ENCODE measurements around the gene LYRM2. TPM values are rescaled to one million over a fixed set of nuclear protein-coding genes. Genes with fewer than 3 reads are reported as not detected.

LYRM2 gene
- total RNA-seq, 1 experiment from 2014 or later = 26.3 TPM

GRCh38 chr6:89563866-89564265 lies 74.7 kb downstream of the LYRM2 start:
- H3K4me3 ChIP-seq (replicated peaks in 1 of 2; ENCODE audit: low read depth in 1 of 2, low read length in 2 of 2) = no peak overlapping the region
- H3K9me2 ChIP-seq (ENCODE audit: insufficient read depth) = no peaks in the 10 kb centered on the region
- no peaks in the 10 kb centered on the region for H3K9me3 ChIP-seq (ENCODE audit: control insufficient read depth in 1 of 2, insufficient read depth in 1 of 2, low read depth in 1 of 2, low read length in 2 of 2)
- no peaks in the 10 kb centered on the region for H3K4me1 ChIP-seq (ENCODE audit: control insufficient read depth in 1 of 2, insufficient read depth in 2 of 2, low read length in 2 of 2)
- RAD21 ChIA-PET (ENCODE audit: low non-redundant PET in 1 of 2, low total read pairs in 2 of 2, uncharacterized antibody in 2 of 2, unreplicated experiment in 2 of 2) = no interaction called here
- H3K79me2 ChIP-seq (ENCODE audit: insufficient read depth, low read length) = no peaks in the 10 kb centered on the region
- H2AFZ ChIP-seq (ENCODE audit: low read depth, low read length, poor library complexity, severe bottlenecking) = no peak overlapping the region
- DNase-seq (ENCODE audit: low read depth, low spot score) (no peak), ATAC-seq (no peak)
- CTCF ChIA-PET = no interaction called here
- TF ChIP-seq REST (IDR thresholded peaks at IDR 0.05; ENCODE audit: low read depth) (no peak), EZH2phosphoT487 (IDR thresholded peaks at IDR 0.05; ENCODE audit: borderline replicate concordance) (no peak), POLR2AphosphoS5 (IDR thresholded peaks at IDR 0.05; ENCODE audit: low read depth, low read length) (no peak), SRF (IDR thresholded peaks at IDR 0.05; ENCODE audit: low read depth) (no peak), JUND (IDR thresholded peaks at IDR 0.05) (no peak), ZBTB33 (IDR thresholded peaks at IDR 0.05; ENCODE audit: extremely low read depth, insufficient replicate concordance, low read length) (no peak), POLR2A (IDR thresholded peaks at IDR 0.05; ENCODE audit: borderline replicate concordance, extremely low read depth, insufficient read depth, insufficient read length) (no peak), CEBPB (IDR thresholded peaks at IDR 0.05; ENCODE audit: low read depth) (no peak)
- POLR2A ChIA-PET = no interaction called here
- no peak overlapping the region for H3K27ac ChIP-seq (ENCODE audit: low read depth, low read length)
- H3K9ac ChIP-seq (ENCODE audit: low read length) = no peak overlapping the region
- no peaks in the 10 kb centered on the region for H3K36me3 ChIP-seq (ENCODE audit: control insufficient read depth in 1 of 2, insufficient read depth in 2 of 2, low read length in 2 of 2)
- intact Hi-C loops (cut with micrococcal nuclease) = no loop called here
- no peaks in the 10 kb centered on the region for H4K20me1 ChIP-seq (ENCODE audit: insufficient read depth)
- no peak overlapping the region for H3K4me2 ChIP-seq (ENCODE audit: low read length)
- peaks cover 9% of the 10 kb centered on the region; the same call in 1 of the 2 replicates for H3K27me3 ChIP-seq (ENCODE audit: insufficient read depth, low read length)
- BruUV-seq (replicated peaks) = no TSS peak

Data from HCT116 (cell line).